GM10266 (cell line): Measurements from ENCODE around the gene ADAMTSL5.

Source experiments
- DNase-seq: peaks from one replicate; pipeline ENCODE4 v3.0.0; 2012; ENCODE audit errors: extremely low spot score
- TF ChIP-seq, protein P1 (sequence below): IDR thresholded peaks from 2 replicates; pipeline ENCODE4 v1.5.1; 2012; ENCODE audit warnings: mild to moderate bottlenecking, low read depth; ENCODE audit not compliant: control insufficient read depth, insufficient read depth; ENCODE audit errors: missing control alignments

Gene ADAMTSL5

DNA sequence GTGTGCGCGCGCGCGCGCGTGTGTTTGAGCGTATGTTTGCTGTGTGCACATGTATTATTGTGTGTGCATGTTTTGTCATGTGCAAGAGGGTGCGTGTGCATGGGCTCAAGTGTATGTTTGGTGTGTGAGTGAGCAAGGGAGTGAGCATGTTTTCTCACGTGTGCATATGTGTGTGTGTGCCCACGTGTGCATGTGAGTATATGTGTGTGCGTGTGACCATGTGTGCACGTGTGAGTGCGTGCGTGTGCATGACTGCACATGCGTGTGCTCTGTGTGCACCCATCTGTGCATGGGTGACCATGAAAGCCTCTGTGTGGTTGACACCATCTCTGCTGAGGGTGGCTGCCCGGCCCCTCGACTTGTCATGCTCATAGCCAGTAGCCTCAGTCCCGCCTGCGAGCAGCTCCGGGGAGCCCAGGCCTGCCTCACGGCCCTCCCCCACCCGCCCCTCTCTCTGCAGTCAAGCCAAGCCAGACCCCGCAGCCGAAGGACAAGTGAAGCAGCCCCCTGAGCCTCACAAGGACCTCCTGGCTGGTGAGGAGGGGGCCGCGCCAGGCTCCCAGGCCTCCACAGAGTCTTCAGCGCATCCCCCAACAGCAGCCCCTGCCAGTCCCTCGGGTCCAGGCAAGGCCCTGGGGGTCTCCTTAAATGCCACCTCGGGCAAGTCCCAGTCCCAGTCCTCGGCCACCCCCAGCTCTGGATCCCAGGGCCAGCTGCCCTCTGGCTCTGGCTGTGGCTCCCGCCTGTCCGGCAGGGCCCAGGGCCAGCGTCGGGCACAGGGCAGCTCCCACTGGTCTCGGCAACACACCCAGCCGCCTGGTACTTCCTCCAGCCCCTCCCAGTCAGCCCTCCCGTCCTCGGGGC is 15.9 kb downstream of the ADAMTSL5 start:
- DNase-seq, result no peak
- TF ChIP-seq, protein P1, sequence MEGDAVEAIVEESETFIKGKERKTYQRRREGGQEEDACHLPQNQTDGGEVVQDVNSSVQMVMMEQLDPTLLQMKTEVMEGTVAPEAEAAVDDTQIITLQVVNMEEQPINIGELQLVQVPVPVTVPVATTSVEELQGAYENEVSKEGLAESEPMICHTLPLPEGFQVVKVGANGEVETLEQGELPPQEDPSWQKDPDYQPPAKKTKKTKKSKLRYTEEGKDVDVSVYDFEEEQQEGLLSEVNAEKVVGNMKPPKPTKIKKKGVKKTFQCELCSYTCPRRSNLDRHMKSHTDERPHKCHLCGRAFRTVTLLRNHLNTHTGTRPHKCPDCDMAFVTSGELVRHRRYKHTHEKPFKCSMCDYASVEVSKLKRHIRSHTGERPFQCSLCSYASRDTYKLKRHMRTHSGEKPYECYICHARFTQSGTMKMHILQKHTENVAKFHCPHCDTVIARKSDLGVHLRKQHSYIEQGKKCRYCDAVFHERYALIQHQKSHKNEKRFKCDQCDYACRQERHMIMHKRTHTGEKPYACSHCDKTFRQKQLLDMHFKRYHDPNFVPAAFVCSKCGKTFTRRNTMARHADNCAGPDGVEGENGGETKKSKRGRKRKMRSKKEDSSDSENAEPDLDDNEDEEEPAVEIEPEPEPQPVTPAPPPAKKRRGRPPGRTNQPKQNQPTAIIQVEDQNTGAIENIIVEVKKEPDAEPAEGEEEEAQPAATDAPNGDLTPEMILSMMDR, result no peak

DNA sequence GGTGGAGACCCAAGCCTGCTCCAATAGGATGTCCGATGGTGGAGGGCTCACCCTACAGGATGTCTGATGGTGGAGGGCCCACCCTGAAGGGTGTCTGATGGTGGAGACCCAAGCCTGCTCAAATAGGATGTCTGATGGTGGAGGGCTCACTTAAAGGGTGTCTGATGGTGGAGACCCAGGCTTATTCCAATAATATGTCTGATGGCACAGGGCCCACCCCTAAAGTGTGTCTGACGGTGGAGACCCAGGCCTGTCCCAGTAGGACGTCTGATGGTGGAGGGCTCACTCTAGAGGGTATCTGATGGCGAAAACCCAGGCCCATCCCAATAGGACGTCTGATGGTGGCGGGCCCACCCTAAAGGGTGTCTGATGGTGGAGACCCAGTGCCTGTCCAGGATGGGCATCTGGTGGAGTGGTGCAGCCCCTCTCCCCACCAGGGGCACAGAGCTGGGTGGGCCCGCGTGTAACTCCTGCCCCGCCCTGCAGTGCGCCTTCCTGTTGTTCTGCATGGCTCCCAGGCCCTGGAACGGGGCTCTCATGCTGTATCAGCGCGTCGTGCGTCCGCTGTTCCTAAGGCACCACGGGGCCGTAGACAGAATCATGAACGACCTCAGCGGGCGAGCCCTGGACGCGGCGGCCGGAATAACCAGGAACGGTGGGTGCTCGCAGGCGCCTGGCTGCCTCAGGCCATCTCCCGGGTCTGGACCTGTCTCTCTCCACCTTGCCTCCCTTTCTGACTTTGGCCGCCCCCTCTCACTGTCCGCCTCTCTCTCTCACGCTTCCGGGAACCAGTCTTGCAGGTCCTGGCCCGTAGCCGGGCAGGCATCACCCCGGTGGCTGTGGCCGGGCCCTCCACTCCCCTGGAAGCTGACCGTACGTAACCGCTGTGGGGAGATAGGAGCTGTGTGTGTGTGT is 16.8 kb downstream of the ADAMTSL5 start:
- TF ChIP-seq, protein P1, result no peak
- DNase-seq, result no peak

DNA sequence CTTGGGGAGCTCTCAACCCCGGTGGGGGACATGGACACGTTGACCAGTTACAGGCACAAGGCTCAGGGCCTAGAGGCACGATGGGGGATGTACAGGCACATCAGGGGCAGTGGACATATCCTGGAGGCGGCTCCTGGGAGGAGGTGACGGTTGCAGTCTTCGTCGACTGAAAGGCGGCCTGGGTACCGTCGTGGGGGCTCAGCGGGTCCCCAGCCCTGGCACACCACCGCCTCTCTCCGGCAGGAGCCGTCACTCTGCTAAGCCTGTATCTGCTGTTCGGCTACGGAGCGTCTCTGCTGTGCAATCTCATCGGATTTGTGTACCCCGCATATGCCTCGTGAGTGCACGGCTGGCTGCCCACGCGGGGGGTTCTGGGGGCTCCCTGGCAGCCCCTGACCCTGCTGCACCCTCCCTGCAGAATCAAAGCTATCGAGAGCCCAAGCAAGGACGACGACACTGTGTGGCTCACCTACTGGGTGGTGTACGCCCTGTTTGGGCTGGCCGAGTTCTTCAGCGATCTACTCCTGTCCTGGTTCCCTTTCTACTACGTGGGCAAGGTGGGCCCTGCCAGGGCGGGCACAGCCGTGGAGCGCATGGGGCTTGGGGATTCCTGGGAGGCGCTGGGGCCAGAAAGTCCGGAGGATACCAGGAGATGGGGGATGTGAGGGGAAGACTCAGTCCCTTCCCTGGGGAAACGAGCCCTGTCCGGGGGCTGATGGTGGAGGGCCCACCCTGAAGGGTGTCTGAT is 17.6 kb downstream of the ADAMTSL5 start:
- DNase-seq, result no peak
- TF ChIP-seq, protein P1, result no peak

- TF ChIP-seq, protein P1, result no peak
- no peak for DNase-seq
These were observed 18.6 kb downstream of the ADAMTSL5 start for GRCh38 chr19:1494115-1494815.

DNA sequence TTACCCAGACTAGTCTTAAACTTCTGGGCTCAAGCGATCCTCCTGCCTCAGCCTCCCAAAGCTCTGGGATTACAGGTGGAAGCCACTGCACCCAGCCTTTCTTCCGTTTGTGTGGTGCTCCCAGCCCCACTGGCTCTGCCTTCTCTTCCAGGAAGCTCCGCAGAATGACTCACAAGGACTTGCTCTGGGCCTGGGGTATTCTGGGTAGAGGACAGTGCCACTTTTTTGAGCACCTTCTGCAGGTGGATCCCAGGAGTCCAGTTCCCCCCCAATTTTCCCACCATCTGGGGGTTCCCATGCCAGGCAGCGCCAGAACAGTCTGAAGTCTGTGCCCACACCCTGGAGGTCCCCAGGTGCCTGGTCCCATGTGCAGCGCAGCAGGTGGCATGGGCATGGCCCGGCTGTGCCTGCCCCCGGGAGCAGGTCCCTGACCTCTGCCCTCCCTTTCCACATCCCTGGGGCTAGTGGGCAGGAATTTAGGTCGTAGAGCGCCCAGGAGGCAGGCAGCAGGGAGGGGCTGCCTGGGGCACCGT is 20.3 kb downstream of the ADAMTSL5 start:
- DNase-seq, result no peak
- TF ChIP-seq, protein P1, result no peak

- TF ChIP-seq, protein P1, result no peak
- DNase-seq, result no peak
These were observed 21.0 kb downstream of the ADAMTSL5 start for GRCh38 chr19:1491849-1492170.
